NCI-H2029 (cell line): ENCODE measurements around the gene POLR2L.

Experiments
- DNase-seq: peaks from one replicate; lab custom pipeline; 2025; lab: John Stamatoyannopoulos, UW

POLR2L gene

DNA sequence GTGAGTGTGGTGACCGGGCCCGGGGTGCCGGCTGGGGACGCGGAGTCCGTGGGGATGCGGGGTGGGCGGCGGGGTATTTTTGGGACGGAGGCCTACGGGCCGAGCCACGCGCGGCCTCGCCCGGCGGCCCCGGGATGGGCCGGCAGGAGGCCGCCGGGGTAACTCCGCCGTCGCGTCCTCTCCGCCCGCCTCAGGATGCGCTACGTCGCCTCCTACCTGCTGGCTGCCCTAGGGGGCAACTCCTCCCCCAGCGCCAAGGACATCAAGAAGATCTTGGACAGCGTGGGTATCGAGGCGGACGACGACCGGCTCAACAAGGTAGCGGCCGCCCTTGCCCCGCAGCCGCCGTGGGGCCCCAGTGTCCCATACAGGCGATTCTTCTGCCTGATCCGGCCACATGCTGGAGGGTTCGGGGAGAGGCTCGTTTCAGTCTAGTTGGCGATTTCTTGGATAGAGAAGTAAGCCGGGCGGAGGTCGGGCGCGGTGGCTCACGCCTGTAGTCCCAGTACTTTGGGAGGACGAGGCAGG lies 32.2 kb downstream of the POLR2L start:
- no peak for DNase-seq

DNA sequence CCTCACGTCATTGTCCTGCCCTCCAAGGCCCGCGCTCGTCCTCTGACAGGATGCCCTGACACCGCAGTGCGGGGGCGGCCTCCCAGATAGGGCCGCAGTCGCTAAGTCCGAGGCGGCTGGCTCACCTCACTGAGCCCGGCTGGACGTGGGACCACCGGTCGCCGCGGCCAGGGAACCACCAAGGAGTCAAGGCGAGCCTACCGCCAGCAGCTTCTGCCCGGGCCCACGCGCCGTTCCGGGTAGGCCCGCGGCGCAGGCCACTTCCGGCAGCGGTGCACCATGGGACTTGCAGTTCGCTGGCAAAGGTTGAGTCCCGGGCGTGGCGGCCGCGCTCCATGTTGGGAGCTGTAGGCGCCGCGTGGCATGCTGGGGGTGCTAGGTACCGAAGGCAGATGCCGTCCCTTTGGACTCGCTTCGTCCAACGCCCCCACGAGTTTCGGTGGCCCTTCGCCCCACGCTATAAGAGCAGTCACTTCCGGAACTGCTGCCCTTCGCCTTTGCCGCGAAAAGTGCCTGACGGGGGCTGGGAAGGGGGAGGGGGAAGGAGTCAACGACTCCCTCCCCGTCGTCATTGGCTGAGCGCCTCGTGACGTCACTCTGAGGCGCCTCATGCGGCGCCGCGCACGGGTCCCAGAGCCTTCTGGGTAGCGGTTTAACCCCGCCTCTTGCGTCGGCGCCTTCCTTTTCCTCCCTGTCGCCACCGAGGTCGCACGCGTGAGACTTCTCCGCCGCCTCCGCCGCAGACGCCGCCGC lies 32.9 kb downstream of the POLR2L start, which contains the start of gene RPLP2:
Gene RPLP2 (plus strand): TSS at position 681 of the 753 bp plus-strand sequence. CDS start 268 bp downstream, outside the sequence.
- peak; percentile 93 for DNase-seq

GRCh38 chr11:808427-809286 lies 33.7 kb downstream of the POLR2L start:
- DNase-seq, result no peak

DNA sequence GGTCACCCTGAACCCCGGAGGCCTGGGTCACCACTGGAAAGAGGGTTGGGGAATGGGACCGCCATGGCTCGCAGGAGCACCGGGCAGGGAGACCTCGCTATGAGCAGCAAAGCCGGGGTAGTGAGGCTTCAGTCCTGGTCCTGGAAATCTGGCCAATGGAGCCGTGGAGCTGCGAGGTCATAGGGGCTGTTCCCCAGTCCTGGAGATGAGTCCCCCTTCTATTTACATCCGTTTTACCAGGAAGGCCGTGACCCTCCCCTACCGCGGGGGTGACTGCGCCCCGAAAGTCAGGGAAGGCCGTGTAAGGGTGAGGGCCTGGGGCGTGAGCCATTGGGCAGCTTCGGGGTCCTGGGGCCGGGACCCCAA lies 37.7 kb downstream of the POLR2L start:
- no peak for DNase-seq

DNA sequence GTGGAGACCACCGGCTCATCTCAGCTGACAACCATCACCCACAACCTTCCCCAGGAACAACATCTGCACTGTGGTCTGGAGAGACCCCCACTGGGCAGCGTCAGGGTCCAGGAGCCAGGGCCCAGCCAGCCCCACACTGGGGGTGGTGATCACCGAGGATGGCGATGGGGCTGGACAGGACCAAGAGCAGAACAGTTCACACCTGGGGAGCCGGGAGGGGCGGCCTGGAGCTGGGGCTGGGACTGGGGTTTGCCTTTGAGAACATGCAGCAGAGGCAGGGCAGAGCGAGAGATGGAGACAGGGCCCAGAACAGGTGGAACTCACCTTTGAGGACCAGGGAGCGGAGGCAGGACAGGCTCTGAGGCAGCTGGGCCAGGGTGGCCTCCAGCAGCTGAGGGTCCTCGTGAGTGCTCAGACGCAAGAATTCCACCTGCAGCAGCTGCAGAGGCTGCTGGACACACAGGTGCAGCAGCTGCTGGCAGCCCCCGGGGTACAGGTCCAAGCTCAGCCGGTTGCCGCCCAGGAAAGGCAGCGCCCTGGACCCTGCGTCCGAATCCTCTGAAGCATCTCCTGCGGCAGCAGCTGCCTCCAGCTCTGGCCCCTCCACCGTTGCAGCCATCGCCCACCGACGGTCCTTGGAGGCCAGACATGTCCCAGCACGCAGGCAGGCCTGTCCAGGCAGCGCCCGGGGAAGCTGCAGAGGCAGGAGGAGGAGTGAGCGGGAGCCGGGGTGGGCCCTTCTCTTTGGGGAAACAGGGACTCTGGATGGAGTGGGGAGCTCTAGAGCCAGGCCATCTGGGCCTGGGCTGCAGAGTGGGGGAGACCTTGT lies 38.3 kb downstream of the POLR2L start:
- no peak for DNase-seq

GRCh38 chr11:803467-803742 lies 38.9 kb downstream of the POLR2L start:
- DNase-seq, result no peak

DNA sequence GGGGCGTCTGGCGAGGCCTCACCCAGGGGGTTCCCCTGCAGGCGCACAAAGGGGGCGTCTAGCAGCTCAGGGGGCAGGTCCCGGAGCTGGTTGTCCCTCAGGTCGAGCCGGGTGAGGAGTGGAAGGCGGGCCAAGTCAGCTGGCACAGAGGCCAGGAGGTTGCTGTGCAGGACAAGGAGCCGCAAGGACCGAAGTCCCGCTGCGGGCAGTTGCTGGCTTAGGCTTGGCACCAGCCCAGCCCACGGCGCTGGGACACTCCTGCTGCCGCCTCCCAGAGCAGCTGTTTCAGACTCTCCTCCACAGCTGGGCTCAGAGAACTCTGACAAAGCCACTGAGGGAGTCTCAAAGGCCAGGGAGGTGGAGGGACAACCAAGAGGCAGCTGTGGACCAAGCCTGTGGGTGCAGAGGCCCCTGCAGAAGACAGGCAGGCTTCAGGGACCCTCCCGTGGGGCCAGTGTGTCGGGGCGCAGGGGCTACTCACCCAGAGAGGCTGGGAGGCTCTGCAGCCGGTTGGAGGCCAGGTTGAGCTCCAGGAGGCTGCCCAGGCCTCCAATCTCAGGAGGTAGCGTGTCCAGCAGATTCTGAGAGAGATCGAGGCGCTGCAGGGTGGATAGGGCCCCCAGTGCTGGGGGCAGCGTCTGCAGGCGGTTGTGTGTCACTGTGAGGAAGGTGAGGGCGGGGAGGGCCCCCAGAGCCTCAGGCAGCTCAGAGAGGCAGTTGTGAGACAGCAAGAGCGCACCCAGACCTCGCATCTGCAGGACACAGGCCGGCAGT lies 39.4 kb downstream of the POLR2L start:
- no peak for DNase-seq

- DNase-seq, result no peak
Observed at GRCh38 chr11:802018-802617, 40.2 kb downstream of the POLR2L start.

DNA sequence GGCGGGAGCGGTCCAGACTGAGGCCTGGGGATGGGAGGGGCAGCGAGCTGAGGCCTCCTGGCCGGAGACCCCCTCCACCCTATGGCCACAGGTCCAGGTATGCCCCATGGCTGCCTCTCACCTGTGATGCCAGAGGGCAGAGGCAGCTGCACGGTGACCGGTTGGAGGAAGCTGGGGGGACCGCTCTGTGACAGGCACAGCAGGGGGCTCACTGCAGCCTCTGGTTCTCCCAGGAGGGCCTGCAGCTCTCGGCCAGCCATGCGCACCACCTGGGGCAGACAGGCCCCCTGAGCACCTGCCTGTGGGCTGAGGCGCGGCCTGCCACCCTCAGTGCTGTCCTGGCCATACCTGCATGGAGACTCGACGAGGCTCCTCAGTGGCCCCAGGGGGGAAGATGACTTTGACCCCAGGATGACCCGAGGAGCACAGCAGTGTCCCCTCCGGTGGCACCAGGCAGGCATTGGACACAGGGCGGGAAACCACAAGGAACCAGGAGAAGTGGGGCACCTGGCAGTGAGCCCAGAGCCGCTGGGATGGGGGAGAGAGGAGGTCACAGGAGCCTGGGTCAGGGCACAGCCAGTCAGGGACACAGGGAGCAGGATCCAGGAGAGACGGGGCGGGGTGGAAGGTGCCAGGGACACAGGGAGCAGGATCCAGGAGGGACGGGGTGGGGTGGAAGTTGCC lies 41.1 kb downstream of the POLR2L start:
- DNase-seq, result no peak

GRCh38 chr11:800473-800872 lies 41.9 kb downstream of the POLR2L start:
- no peak for DNase-seq

GRCh38 chr11:799641-800316 lies 42.5 kb downstream of the POLR2L start:
- DNase-seq, result no peak

DNA sequence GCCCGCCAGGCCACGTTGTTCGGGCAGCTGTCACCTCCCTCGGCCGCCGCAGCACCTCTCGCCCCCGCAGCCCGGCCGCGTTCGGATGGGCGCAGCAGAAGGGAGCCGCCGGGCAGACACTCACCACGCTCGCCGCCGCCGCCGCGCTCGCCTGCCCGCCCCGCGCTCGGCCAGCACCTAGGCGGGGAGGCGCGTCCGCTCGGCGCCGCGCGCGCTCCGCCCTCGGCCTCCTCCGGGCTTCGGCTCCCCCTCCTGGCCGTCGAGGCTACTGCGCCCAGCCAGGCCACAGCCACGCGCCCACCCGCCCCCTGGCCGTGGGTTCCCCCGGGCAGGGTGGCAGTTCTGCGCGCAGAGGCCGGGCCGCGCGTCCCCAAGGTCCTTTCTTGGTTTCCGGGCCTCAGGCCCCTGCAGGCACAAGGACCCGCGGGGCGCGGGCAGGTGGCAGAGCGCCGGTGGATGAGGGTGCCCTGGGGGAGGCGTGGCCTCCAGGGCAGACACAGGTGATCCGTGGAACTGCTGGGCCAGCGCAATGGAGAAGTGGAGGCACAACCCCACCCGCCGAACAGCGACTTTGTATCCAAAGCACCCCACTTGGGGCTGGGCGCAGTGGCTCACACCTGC lies 44.1 kb downstream of the POLR2L start, which contains the start of gene SLC25A22:
Gene SLC25A22 (minus strand): TSS at position 189 of the 621 bp plus-strand sequence. CDS start 3,275 bp downstream, outside the sequence.
- DNase-seq, result peak; percentile 66

- peak; percentile 62 for DNase-seq
Observed at GRCh38 chr11:797296-798092, 44.8 kb downstream of the POLR2L start.

DNA sequence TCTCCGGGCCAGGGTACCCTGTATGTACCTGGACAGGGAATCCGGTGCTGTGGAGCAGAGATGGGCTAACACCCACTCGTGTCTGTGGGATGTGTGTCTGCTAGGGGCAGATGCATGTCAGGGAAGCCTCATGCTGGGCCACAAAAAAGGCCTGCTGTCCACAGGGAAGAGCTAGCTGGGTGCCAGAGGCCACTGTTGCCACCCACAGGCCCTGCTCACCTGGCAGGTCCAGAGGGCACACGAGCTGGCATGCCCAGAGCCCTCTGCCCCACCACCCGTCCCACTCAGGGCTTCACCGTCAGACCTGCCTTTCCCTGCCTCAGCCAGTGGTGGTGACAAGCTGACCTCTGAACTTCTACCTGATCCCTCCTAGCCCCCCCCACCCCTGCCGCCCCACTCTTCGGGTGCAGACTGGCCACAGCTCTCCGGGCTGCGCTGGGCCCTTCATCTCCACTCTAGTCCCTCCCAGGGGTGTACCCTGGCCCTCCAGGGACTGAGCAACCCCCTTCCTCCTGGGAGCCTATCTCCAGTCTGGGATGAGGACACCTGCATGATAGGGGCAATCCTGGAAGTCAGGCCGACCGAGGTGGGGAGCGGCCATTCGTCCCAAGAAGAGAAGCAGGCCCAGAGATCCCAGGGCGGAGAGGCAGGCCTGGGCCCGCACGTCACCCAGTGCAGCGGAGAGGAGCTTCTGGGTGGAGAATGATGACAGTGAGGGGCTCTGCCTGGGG lies 45.6 kb downstream of the POLR2L start:
- no peak for DNase-seq

- DNase-seq, result peak; percentile 81
Observed at GRCh38 chr11:795634-796564, 46.4 kb downstream of the POLR2L start.

DNA sequence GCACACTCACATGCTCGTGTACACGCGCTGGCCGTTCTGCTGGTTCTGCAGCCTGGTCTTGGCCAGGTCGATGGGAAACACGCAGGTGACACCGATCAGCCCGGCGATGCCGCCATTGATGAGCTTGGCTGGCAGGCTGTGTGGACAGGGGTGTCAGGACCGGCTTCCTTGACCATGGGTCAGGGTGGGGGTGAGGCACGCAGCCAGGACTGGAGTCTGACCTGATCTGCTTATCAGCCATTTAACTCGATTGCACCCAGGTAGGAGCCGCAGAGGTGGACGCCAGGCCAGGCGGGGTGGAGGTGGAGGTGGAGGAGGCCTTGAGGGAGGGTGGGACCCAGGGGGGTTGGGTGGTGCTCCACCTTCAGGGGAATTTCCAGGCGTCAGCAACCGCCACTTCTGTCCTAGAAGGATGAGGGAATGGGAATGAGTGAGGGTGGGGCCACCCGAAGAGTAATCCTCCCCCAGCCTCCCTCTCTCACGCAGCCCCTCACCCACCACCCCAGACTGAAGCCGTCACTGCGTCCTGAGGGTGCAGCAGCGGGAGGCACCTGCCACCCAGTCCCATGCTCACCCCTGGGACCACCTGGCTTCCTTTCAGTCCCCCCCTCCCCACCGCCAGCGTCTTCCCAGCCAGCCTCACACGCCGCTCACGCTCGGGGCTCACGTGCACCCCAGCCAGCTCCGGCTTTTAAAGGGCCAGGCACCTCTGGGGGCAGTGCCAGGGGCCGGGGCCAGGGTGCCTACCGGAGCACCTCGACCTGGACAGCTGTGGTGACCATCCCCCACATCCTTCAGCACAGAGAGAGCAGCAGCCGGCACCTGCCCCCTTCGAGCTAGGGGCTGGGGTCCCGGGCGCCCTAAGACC lies 47.3 kb downstream of the POLR2L start:
- no peak for DNase-seq
